RWPE2 (cell line): ENCODE measurements around the gene CTBP2.
A peak's percentile ranks its signal among the peaks of the same experiment; 100 is the strongest.

Source experiments
- ATAC-seq: fragments of 200-7000 bp; cut with Tn5 transposase; 3 replicates; pipeline ENCODE4 v1.9.1; 2021; ENCODE audit warnings: low read depth
- DNase-seq: peaks from one replicate; pipeline ENCODE4 v3.0.0-alpha.2; 2020; ENCODE audit warnings: low spot score
- H3K27ac ChIP-seq: fragments of 450-650 bp; 2 replicates; pipeline ENCODE4 v1.5.1; 2017; ENCODE audit warnings: mild to moderate bottlenecking; ENCODE audit not compliant: poor library complexity, severe bottlenecking
- H3K27me3 ChIP-seq: fragments of 250-450 bp; sonication (Bioruptor Pico); 2 replicates; pipeline ENCODE4 v1.5.1; 2021; ENCODE audit warnings: mild to moderate bottlenecking, moderate library complexity; ENCODE audit not compliant: insufficient read depth, poor library complexity, severe bottlenecking
- H3K36me3 ChIP-seq: fragments of 250-450 bp; sonication (Bioruptor Pico); 2 replicates; pipeline ENCODE4 v1.5.1; 2020; ENCODE audit warnings: low read depth, mild to moderate bottlenecking, moderate library complexity
- H3K4me1 ChIP-seq: fragments of 250-450 bp; sonication (Bioruptor Pico); 2 replicates; pipeline ENCODE4 v1.5.1; 2021; ENCODE audit warnings: mild to moderate bottlenecking, moderate library complexity; ENCODE audit not compliant: insufficient read depth, poor library complexity, severe bottlenecking
- H3K4me3 ChIP-seq: fragments of 250-450 bp; sonication (Bioruptor Pico); 2 replicates; pipeline ENCODE4 v1.5.1; 2021; ENCODE audit warnings: mild to moderate bottlenecking, moderate library complexity; ENCODE audit not compliant: severe bottlenecking
- H3K9me3 ChIP-seq: fragments of 250-450 bp; sonication (Bioruptor Pico); 2 replicates; pipeline ENCODE4 v1.5.1; 2021; ENCODE audit warnings: mild to moderate bottlenecking, moderate library complexity; ENCODE audit not compliant: severe bottlenecking
- TF ChIP-seq, protein P1 (sequence below): fragments of 450-650 bp; IDR thresholded peaks from one replicate; pipeline ENCODE4 v1.5.1; 2017; ENCODE audit warnings: mild to moderate bottlenecking, moderate library complexity; ENCODE audit not compliant: poor library complexity, severe bottlenecking

CTBP2 gene

DNA sequence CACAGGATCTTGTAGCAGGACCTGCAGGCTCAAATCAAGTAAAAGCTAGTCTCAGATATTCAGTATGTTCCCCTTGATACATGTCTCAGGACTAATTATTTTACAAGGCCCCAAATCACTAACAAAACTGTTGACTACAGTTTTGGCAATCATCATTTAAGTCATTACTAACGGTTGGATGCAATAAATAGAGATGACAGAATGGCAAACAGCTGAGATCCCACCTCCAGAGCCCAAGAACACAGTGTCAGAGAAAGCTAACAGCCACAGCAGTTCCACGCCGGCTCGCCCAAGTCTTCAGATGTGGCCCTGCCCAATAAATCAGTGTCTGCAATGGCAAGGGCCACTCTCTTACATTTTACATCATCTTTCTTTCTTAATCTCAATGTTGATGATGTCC is 87.6 kb downstream of the CTBP2 start:
- Histone ChIP-seq H3K9me3 (no peaks in the 10 kb centered on the region), H3K4me1 (no peaks in the 10 kb centered on the region), H3K4me3 (no peak overlapping the region), H3K27me3 (no peaks in the 10 kb centered on the region), H3K27ac (no peak overlapping the region), H3K36me3 (peaks cover 62% of the 10 kb centered on the region)
- DNase-seq (no peak), ATAC-seq (no peak)
- TF ChIP-seq, protein P1, sequence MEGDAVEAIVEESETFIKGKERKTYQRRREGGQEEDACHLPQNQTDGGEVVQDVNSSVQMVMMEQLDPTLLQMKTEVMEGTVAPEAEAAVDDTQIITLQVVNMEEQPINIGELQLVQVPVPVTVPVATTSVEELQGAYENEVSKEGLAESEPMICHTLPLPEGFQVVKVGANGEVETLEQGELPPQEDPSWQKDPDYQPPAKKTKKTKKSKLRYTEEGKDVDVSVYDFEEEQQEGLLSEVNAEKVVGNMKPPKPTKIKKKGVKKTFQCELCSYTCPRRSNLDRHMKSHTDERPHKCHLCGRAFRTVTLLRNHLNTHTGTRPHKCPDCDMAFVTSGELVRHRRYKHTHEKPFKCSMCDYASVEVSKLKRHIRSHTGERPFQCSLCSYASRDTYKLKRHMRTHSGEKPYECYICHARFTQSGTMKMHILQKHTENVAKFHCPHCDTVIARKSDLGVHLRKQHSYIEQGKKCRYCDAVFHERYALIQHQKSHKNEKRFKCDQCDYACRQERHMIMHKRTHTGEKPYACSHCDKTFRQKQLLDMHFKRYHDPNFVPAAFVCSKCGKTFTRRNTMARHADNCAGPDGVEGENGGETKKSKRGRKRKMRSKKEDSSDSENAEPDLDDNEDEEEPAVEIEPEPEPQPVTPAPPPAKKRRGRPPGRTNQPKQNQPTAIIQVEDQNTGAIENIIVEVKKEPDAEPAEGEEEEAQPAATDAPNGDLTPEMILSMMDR: no peak

DNA sequence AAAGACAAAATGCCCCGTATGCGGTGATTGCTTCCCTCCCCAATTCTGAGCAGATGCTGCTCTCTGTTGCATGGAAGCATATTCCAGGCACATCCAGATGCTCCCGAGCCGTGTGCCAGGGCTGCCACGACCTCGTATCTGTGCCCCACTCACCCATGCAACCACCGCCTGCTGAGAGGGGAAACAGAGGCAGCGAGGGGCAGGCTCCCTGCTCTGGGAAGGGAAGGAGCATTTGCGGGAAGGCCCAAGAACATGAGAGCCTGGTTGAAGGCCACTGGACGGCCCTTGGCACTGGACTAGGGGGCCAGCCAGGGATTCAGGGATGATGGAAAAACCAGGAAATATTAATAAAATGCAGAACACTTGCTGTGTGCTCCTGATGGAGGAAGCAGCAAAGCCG is 89.4 kb downstream of the CTBP2 start:
- no peak overlapping the region for H3K4me3 ChIP-seq
- H3K27me3 ChIP-seq: no peaks in the 10 kb centered on the region
- peaks cover 9% of the 10 kb centered on the region for H3K4me1 ChIP-seq
- H3K36me3 ChIP-seq: peaks cover 64% of the 10 kb centered on the region
- no peaks in the 10 kb centered on the region for H3K9me3 ChIP-seq
- H3K27ac ChIP-seq: no peak overlapping the region
- ATAC-seq (no peak), DNase-seq (no peak)
- TF ChIP-seq, protein P1: no peak

DNA sequence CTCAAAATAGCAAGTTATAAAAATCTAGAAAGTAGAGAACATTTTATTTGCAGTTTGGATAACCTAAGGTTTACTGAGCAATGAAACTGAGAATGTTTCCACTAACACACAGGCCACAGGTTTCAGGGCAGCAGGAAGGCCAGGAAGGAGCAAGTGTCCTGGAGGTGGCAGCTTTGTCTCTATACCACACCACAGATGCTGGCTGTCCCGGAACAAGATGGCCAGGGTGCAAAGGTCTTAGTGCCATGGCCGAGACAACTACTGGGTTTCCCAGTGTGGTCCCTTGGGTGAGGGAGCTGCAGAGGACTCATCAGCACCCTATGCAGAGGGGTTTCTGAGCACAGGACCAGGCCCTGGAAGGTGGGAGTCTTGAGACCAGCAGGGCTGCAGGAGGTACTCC is 92.0 kb downstream of the CTBP2 start:
- Histone ChIP-seq H3K36me3 (peaks cover 50% of the 10 kb centered on the region), H3K9me3 (no peaks in the 10 kb centered on the region), H3K4me1 (peaks cover 31% of the 10 kb centered on the region), H3K4me3 (no peak overlapping the region), H3K27ac (no peak overlapping the region), H3K27me3 (no peaks in the 10 kb centered on the region)
- DNase-seq: no peak
- TF ChIP-seq, protein P1: no peak
- no peak for ATAC-seq

DNA sequence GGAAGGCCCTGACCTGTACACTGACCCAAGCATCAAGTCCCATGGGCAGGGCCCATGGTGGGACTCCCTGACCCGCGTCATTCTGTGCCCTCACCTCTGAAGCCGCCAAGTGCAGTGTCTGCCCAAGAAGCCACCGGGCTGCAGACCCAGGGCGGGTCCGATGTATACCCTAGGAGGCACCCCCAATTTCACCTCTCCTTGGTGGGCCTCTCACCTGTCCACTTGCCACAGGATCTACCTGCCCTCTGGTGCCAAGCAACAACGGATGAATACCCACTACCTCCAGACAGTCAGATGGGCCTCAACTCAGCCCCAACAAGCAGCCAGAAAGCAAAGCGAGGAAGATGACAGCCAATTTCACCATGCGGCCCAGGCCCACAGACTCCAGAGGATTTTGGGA is 92.6 kb downstream of the CTBP2 start:
- no peak for ATAC-seq
- TF ChIP-seq, protein P1: no peak
- no peak for DNase-seq
- Histone ChIP-seq H3K27ac (no peak overlapping the region), H3K4me1 (peaks cover 38% of the 10 kb centered on the region), H3K9me3 (no peaks in the 10 kb centered on the region), H3K36me3 (peaks cover 50% of the 10 kb centered on the region), H3K27me3 (no peaks in the 10 kb centered on the region), H3K4me3 (no peak overlapping the region)

DNA sequence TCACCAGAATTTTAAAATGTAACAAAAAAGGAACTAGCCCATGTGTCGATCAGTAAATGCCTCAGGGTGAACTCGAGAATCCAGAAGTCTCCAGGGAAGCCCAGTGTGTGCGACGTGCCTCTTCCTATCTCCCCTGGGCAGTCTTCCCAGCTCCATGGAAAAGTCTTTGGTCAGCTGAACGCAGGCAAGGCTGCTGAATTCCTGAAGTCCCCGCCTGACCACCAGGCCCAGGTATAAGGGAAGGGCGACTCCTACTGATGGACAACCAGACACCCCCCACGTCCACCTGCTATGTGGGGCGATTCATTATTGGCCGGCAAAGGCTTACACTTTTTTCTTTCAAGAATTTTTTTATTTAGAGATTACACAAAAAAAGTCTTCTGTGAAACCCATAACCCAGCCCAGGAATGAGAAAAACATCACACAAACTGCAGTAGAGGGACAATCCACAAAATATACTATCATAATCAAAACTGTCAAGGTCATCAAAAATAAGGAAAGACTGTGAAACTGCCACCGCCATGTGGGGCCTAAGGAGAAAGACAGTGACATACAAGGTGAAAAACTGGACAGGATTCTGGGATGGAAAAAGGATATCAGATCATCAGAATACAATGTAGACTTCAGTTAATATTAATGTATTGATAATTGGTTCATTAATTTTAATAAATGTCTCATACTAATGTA is 93.5 kb downstream of the CTBP2 start:
- no peak for ATAC-seq

More for the DNA sequence above, 93.5 kb downstream of the CTBP2 start:
- Histone ChIP-seq H3K4me1 (peaks cover 44% of the 10 kb centered on the region), H3K9me3 (no peaks in the 10 kb centered on the region), H3K27me3 (no peaks in the 10 kb centered on the region), H3K4me3 (no peak overlapping the region), H3K36me3 (peaks cover 50% of the 10 kb centered on the region), H3K27ac (peak overlapping the region; percentile 97)
- TF ChIP-seq, protein P1: no peak
- no peak for DNase-seq
